Ascending aorta (tissue), 2 donors: ENCODE data around the gene GFPT1. TPM values are rescaled to one million over a fixed set of nuclear protein-coding genes. Genes with fewer than 3 reads are reported as not detected.
"Not testable (repeated sequence)": the region's sequence is repeated elsewhere in the genome, so short reads cannot be mapped to it uniquely, and the experiment has no call there.

ENCODE experiments used
- DNase-seq, 2 donors: peaks; one replicate each; pipeline ENCODE4 v3.0.0-alpha.2; 2019; ENCODE audit warnings: low spot score in 2 of 2
- H3K27ac ChIP-seq, 2 donors: fragments of 200-600 bp; sonication (generic); one replicate each; pipeline ENCODE4 v1.5.1; 2016 to 2017; ENCODE audit warnings: mild to moderate bottlenecking in 1 of 2
- H3K27me3 ChIP-seq: fragments of 200-600 bp; sonication (generic); one replicate; pipeline ENCODE4 v1.5.1; 2017
- H3K36me3 ChIP-seq, 2 donors: fragments of 200-600 bp; sonication (generic); one replicate each; pipeline ENCODE4 v1.5.1; 2016
- H3K4me1 ChIP-seq, 2 donors: fragments of 200-600 bp; sonication (generic); one replicate each; pipeline ENCODE4 v1.5.1; 2016 to 2017; ENCODE audit warnings: mild to moderate bottlenecking in 1 of 2
- H3K4me3 ChIP-seq, 2 donors: fragments of 200-600 bp; sonication (generic); one replicate each; pipeline ENCODE4 v1.5.1; 2016 to 2017; ENCODE audit warnings: mild to moderate bottlenecking in 1 of 2
- H3K9me3 ChIP-seq, 2 donors: fragments of 200-600 bp; sonication (generic); one replicate each; pipeline ENCODE4 v1.5.1; 2016
- intact Hi-C: fragments of 100-400 bp; cut with DNase I; formaldehyde crosslinking; loops from one replicate; pipeline ENCODE4 v1.15.1; 2023
- total RNA-seq: library from RNA; depleted of rRNA; stranded (reverse); fragments of >200 nt; gene quantifications from one replicate; pipeline ENCODE4 v1.1.0, GENCODE V29; 2016
- TF ChIP-seq, protein P1 (sequence below), 3 experiments: fragments of 200-600 bp in 2 of 3; fragments of 450-650 bp in 1 of 3; sonication (generic) in 2 of 3; IDR thresholded peaks; one replicate each; pipeline ENCODE4 v1.5.1; 2016 to 2019; ENCODE audit warnings: antibody characterized with exemption in 3 of 3, mild to moderate bottlenecking in 1 of 3, moderate library complexity in 1 of 3

GFPT1 gene
- total RNA-seq, 1 donor from 2014 or later: 25.7 TPM

DNA sequence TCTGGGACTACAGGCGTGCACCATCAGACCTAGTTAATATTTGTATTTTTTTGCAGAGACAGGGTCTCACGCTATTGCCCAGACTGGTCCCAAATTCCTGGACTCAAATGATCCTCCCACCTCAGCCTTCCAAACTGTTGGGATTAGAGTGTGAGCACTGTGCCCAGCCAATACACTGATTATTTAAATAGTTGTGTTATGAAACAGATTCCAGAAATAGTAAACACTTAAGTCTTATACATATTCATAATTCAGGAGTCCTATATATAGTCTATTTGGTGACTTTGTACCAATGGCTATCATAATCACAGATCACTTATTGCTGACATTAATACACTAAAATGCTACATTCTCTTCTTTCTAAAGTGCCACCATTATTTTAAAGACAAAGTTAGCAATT, 37.4 kb upstream of the GFPT1 start:
- DNase-seq: no peak
- TF ChIP-seq, protein P1, sequence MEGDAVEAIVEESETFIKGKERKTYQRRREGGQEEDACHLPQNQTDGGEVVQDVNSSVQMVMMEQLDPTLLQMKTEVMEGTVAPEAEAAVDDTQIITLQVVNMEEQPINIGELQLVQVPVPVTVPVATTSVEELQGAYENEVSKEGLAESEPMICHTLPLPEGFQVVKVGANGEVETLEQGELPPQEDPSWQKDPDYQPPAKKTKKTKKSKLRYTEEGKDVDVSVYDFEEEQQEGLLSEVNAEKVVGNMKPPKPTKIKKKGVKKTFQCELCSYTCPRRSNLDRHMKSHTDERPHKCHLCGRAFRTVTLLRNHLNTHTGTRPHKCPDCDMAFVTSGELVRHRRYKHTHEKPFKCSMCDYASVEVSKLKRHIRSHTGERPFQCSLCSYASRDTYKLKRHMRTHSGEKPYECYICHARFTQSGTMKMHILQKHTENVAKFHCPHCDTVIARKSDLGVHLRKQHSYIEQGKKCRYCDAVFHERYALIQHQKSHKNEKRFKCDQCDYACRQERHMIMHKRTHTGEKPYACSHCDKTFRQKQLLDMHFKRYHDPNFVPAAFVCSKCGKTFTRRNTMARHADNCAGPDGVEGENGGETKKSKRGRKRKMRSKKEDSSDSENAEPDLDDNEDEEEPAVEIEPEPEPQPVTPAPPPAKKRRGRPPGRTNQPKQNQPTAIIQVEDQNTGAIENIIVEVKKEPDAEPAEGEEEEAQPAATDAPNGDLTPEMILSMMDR (IDR thresholded peaks at IDR 0.05): no peak
- Histone ChIP-seq H3K27me3 (no peaks in the 10 kb centered on the region), H3K4me3 (no peak overlapping the region), H3K27ac (no peak overlapping the region), H3K9me3 (no peaks in the 10 kb centered on the region), H3K36me3 (peaks cover 23 to 35% of the 10 kb centered on the region in 2 donors), H3K4me1 (no peaks in the 10 kb centered on the region)
- intact Hi-C loops: no loop called here

DNA sequence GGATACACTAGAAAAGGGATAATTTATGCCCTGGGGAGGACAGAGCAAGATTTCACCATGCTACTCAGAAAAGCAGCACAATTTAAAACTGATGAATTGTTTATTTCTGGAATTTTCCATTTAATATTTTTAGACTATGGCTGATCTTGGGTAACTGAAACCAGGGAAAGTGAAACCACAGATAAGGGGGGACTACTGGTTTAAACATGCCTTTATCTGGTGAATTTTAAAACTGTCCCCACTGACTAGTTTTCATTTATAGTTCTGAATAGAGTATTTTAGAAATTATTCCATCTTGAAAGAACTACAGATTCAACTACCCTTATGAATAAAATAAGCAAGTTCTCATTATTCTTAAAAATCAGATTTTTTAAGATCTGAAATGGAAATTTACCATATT, 35.2 kb upstream of the GFPT1 start:
- Histone ChIP-seq H3K9me3 (no peaks in the 10 kb centered on the region), H3K4me3 (no peak overlapping the region), H3K4me1 (no peaks in the 10 kb centered on the region), H3K27me3 (no peaks in the 10 kb centered on the region), H3K36me3 (peaks cover 31 to 42% of the 10 kb centered on the region in 2 donors), H3K27ac (no peak overlapping the region)
- no peak for DNase-seq
- intact Hi-C loops: no loop called here
- TF ChIP-seq, protein P1 (IDR thresholded peaks at IDR 0.05): no peak

DNA sequence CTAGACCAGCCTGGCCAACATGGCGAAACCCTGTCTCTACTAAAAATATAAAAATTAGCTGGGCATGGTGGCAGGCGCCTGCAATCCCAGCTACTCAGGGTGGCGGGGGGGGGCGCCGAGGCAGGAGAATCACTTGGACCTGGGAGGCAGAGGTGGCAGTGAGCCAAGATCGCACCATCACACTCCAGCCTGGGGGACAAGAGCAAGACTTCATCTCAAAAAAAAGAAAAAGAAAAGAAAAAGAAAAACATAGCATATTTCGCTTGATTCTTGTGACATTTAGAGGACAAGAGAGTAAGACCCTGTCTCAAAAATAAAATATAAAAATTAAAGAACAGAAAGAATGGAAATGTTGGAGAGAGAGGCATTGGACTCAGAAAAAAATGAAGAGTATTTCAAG, 32.1 kb upstream of the GFPT1 start:
- DNase-seq, H3K4me3 ChIP-seq, H3K9me3 ChIP-seq, H3K4me1 ChIP-seq, intact Hi-C loops, H3K27ac ChIP-seq, H3K27me3 ChIP-seq: not testable (repeated sequence)
- peaks cover 33 to 54% of the 10 kb centered on the region in 2 donors for H3K36me3 ChIP-seq

DNA sequence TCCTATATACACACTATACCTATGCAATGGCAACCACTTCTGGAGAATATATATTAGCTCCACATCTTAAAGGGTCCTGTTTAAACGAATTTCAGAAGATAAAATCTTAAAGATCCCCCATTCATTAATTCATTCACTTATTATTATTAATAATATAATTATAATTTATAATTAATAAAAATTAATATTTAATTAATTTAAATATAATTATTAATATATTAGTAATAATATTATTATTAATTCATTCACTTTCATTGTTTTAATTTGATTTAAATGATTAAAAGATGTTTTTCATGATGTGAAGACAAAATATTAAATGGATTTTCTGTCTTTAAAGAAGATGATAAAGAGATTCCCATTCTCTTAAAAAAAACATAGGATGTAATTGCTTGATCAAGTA, 29.1 kb upstream of the GFPT1 start:
- Histone ChIP-seq H3K36me3 (peaks cover 39 to 75% of the 10 kb centered on the region in 2 donors), H3K9me3 (no peaks in the 10 kb centered on the region), H3K27me3 (no peaks in the 10 kb centered on the region), H3K27ac (no peak overlapping the region), H3K4me3 (no peak overlapping the region), H3K4me1 (no peaks in the 10 kb centered on the region)
- intact Hi-C loops: no loop called here
- no peak for DNase-seq
- TF ChIP-seq, protein P1 (IDR thresholded peaks at IDR 0.05): no peak

DNA sequence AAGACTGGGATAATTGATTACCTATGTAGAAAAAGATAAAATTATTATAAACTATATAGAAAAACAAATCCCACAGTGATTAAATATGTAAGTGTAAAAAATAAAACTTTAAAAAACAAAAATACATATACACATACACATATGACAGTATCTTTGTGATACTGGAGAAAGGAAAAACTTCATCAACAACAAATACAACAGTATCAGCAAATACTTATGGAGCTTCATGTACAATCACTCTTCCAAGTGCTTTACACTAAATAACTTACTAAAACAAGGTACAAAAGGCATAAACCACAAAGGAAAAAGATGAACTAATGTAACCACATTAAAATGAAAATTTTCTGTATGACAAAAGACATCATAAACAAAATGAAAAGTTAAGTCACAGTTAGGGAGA, 24.1 kb upstream of the GFPT1 start:
- peaks cover 25 to 67% of the 10 kb centered on the region in 2 donors for H3K36me3 ChIP-seq
- no peaks in the 10 kb centered on the region for H3K4me1 ChIP-seq
- TF ChIP-seq, protein P1 (IDR thresholded peaks at IDR 0.05): no peak
- H3K27me3 ChIP-seq: no peaks in the 10 kb centered on the region
- H3K9me3 ChIP-seq: no peaks in the 10 kb centered on the region
- H3K4me3 ChIP-seq: no peak overlapping the region
- intact Hi-C loops: no loop called here
- H3K27ac ChIP-seq: no peak overlapping the region
- no peak for DNase-seq

DNA sequence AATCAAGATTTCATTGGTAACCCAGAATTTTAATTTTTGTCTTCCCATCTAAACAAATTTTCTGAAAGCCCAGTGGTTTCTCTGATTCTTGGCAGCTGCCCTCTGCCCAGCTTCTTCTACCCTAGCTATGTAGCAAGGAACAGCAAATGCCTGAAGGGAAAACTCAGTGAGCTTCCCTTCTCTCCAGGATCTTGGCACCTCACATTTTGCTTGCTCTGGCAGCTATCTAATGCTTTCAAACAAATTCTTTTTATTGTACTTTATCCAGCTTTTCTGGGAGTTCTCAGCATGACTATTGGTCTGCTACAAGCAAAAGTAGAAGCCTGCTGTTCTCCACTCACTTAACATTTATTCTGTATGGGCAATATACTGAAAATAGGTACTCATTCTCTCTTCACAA, 18.3 kb upstream of the GFPT1 start:
- intact Hi-C loops: no loop called here
- no peak for DNase-seq
- H3K36me3 ChIP-seq: peaks cover 37 to 56% of the 10 kb centered on the region in 2 donors

More for the DNA sequence above, 18.3 kb upstream of the GFPT1 start:
- H3K9me3 ChIP-seq: no peaks in the 10 kb centered on the region
- no peak overlapping the region for H3K4me3 ChIP-seq
- H3K27me3 ChIP-seq: no peaks in the 10 kb centered on the region
- TF ChIP-seq, protein P1 (IDR thresholded peaks at IDR 0.05): no peak
- H3K27ac ChIP-seq: no peak overlapping the region
- no peaks in the 10 kb centered on the region for H3K4me1 ChIP-seq
